GM19023 (cell line): ENCODE results near the gene PDILT.
"Not testable (repeated sequence)": the region's sequence is repeated elsewhere in the genome, so short reads cannot be mapped to it uniquely, and the experiment has no call there.

ENCODE experiments used
- ATAC-seq: cut with Tn5 transposase; IDR thresholded peaks from one replicate; pipeline ENCODE4 v1.9.1; 2021; ENCODE audit warnings: mild to moderate bottlenecking, moderate library complexity; ENCODE audit not compliant: unreplicated experiment

PDILT gene

GRCh38 chr16:20404637-20405036 lies at the start of gene PDILT:
PDILT (minus strand) TSS chr16:20404737; CDS start chr16:20399300, 5,437 bp downstream.
- no peak for ATAC-seq

- ATAC-seq: not testable (repeated sequence)
Observed at GRCh38 chr16:20453633-20454032, 49.1 kb upstream of the PDILT start.

- ATAC-seq: not testable (repeated sequence)
Observed at GRCh38 chr16:20451364-20451763, 46.8 kb upstream of the PDILT start, which contains the start of gene ACSM2A. ACSM2A (plus strand) TSS chr16:20451521; CDS start chr16:20460115, 8,594 bp downstream.

GRCh38 chr16:20446652-20447393 lies 42.3 kb upstream of the PDILT start:
- not testable (repeated sequence) for ATAC-seq

- not testable (repeated sequence) for ATAC-seq
Observed at GRCh38 chr16:20441859-20442258, 37.3 kb upstream of the PDILT start.

- no peak for ATAC-seq
Observed at GRCh38 chr16:20441191-20441590, 36.7 kb upstream of the PDILT start.

GRCh38 chr16:20440731-20441130 lies 36.2 kb upstream of the PDILT start:
- ATAC-seq: not testable (repeated sequence)

GRCh38 chr16:20439820-20440231 lies 35.3 kb upstream of the PDILT start:
- not testable (repeated sequence) for ATAC-seq

- not testable (repeated sequence) for ATAC-seq
Observed at GRCh38 chr16:20438950-20439349, 34.4 kb upstream of the PDILT start.

GRCh38 chr16:20430948-20431347 lies 26.4 kb upstream of the PDILT start:
- ATAC-seq: no peak

- not testable (repeated sequence) for ATAC-seq
Observed at GRCh38 chr16:20430480-20430879, 25.9 kb upstream of the PDILT start.

- ATAC-seq: not testable (repeated sequence)
Observed at GRCh38 chr16:20429499-20429898, 25.0 kb upstream of the PDILT start.

- ATAC-seq: not testable (repeated sequence)
Observed at GRCh38 chr16:20427401-20427797, 22.9 kb upstream of the PDILT start.

GRCh38 chr16:20424129-20424866 lies 19.8 kb upstream of the PDILT start:
- ATAC-seq: no peak

- ATAC-seq: not testable (repeated sequence)
Observed at GRCh38 chr16:20423772-20424128, 19.2 kb upstream of the PDILT start.

GRCh38 chr16:20421748-20422147 lies 17.2 kb upstream of the PDILT start:
- ATAC-seq: not testable (repeated sequence)

GRCh38 chr16:20419093-20419492 lies 14.6 kb upstream of the PDILT start:
- ATAC-seq: not testable (repeated sequence)

GRCh38 chr16:20415541-20415940 lies 11.0 kb upstream of the PDILT start:
- no peak for ATAC-seq

- no peak for ATAC-seq
Observed at GRCh38 chr16:20411055-20411454, 6.5 kb upstream of the PDILT start.

GRCh38 chr16:20410121-20410723 lies 5.7 kb upstream of the PDILT start:
- ATAC-seq: no peak

GRCh38 chr16:20409398-20410120 lies 5.0 kb upstream of the PDILT start, which contains the start of gene ACSM5:
ACSM5 (plus strand) TSS chr16:20409534; CDS start chr16:20411485, 1,951 bp downstream.
- ATAC-seq: no peak
